MCF 10A (cell line): ENCODE results near the gene CSNK2B. TPM values are rescaled to one million over a fixed set of nuclear protein-coding genes. Genes with fewer than 3 reads are reported as not detected.

ENCODE experiments used
- BruUV-seq: library from RNA; stranded (reverse); fragments of 400-500 nt; replicated peaks from 2 replicates; lab custom pipeline; 2021; lab: Mats Ljungman, UMichigan
- CTCF ChIA-PET: fragments of 300-600 bp; sonication (Branson Sonifier 250); formaldehyde crosslinking; extraction: SDS; loops from one replicate; lab custom pipeline; 2021; ENCODE audit warnings: antibody characterized with exemption, inconsistent platforms; lab: Yijun Ruan, JAX
- POLR2A ChIA-PET: fragments of 300-600, 350-650 bp; sonication (Branson Sonifier 250); formaldehyde crosslinking; extraction: SDS; loops from one replicate; lab custom pipeline; 2020; ENCODE audit warnings: antibody characterized with exemption, inconsistent platforms; lab: Yijun Ruan, JAX
- DNase-seq: peaks from one replicate; pipeline ENCODE4 v3.0.0-alpha.2; 2018; ENCODE audit not compliant: unreplicated experiment
- H3K27ac Mint-ChIP-seq: one replicate; pipeline ENCODE4 v1.8.0; 2022; ENCODE audit warnings: mild to moderate bottlenecking, low read depth, mixed read lengths; ENCODE audit not compliant: unreplicated experiment
- H3K27me3 Mint-ChIP-seq: one replicate; pipeline ENCODE4 v1.8.0; 2022; ENCODE audit warnings: mixed read lengths; ENCODE audit not compliant: insufficient read depth, unreplicated experiment
- H3K36me3 Mint-ChIP-seq: one replicate; pipeline ENCODE4 v1.8.0; 2022; ENCODE audit warnings: mild to moderate bottlenecking, moderate library complexity, mixed read lengths; ENCODE audit not compliant: insufficient read depth, unreplicated experiment
- H3K4me1 Mint-ChIP-seq: one replicate; pipeline ENCODE4 v1.8.0; 2022; ENCODE audit warnings: mixed read lengths; ENCODE audit not compliant: insufficient read depth, unreplicated experiment
- H3K4me3 Mint-ChIP-seq: one replicate; pipeline ENCODE4 v1.8.0; 2022; ENCODE audit warnings: mild to moderate bottlenecking, moderate library complexity, mixed read lengths; ENCODE audit not compliant: unreplicated experiment
- H3K9me3 Mint-ChIP-seq: one replicate; pipeline ENCODE4 v1.8.0; 2022; ENCODE audit warnings: mixed read lengths; ENCODE audit not compliant: unreplicated experiment
- intact Hi-C: fragments of 100-400 bp; cut with micrococcal nuclease; formaldehyde crosslinking; loops from 2 replicates; pipeline ENCODE4 v1.14.1; 2022
- total RNA-seq: library from RNA; stranded (reverse); gene quantifications from 2 replicates; pipeline ENCODE4 v1.2.3, GENCODE V29; 2022
- TF ChIP-seq, protein P1 (sequence below): fragments of 200-600 bp; IDR thresholded peaks from one replicate; pipeline ENCODE4 v1.8.0; 2022; ENCODE audit warnings: antibody characterized with exemption, mild to moderate bottlenecking; ENCODE audit not compliant: unreplicated experiment

The CSNK2B gene
- total RNA-seq, 1 experiment from 2014 or later = 209 TPM

GRCh38 chr6:31629014-31629413 lies 36.9 kb upstream of the CSNK2B start:
- H3K4me3 Mint-ChIP-seq = no peak overlapping the region
- no peaks in the 10 kb centered on the region for H3K27me3 Mint-ChIP-seq
- H3K4me1 Mint-ChIP-seq = no peaks in the 10 kb centered on the region
- peaks cover 100% of the 10 kb centered on the region for H3K36me3 Mint-ChIP-seq
- BruUV-seq = no TSS peak
- ChIA-PET POLR2A (interaction anchor here (0.5 to 1.0 kb wide), 2 partner anchors 23 to 107 kb away, joined by 3 to 4 read pairs; partner anchors contain the start of gene BAG6), CTCF (no interaction called here)
- intact Hi-C loops = no loop called here
- H3K9me3 Mint-ChIP-seq = no peaks in the 10 kb centered on the region
- TF ChIP-seq, protein P1, sequence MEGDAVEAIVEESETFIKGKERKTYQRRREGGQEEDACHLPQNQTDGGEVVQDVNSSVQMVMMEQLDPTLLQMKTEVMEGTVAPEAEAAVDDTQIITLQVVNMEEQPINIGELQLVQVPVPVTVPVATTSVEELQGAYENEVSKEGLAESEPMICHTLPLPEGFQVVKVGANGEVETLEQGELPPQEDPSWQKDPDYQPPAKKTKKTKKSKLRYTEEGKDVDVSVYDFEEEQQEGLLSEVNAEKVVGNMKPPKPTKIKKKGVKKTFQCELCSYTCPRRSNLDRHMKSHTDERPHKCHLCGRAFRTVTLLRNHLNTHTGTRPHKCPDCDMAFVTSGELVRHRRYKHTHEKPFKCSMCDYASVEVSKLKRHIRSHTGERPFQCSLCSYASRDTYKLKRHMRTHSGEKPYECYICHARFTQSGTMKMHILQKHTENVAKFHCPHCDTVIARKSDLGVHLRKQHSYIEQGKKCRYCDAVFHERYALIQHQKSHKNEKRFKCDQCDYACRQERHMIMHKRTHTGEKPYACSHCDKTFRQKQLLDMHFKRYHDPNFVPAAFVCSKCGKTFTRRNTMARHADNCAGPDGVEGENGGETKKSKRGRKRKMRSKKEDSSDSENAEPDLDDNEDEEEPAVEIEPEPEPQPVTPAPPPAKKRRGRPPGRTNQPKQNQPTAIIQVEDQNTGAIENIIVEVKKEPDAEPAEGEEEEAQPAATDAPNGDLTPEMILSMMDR = no peak
- no peak for DNase-seq
- H3K27ac Mint-ChIP-seq = no peak overlapping the region

- CTCF ChIA-PET = no interaction called here
- no TSS peak for BruUV-seq
- no peak overlapping the region for H3K27ac Mint-ChIP-seq
- no peak for DNase-seq
- no peaks in the 10 kb centered on the region for H3K9me3 Mint-ChIP-seq
- no peaks in the 10 kb centered on the region for H3K27me3 Mint-ChIP-seq
- H3K4me1 Mint-ChIP-seq = no peaks in the 10 kb centered on the region
- TF ChIP-seq, protein P1 = no peak
- peaks cover 100% of the 10 kb centered on the region for H3K36me3 Mint-ChIP-seq
- POLR2A ChIA-PET = no interaction called here
- intact Hi-C loops = no loop called here
- no peak overlapping the region for H3K4me3 Mint-ChIP-seq
Measured at GRCh38 chr6:31630177-31630934, 35.5 kb upstream of the CSNK2B start.

DNA sequence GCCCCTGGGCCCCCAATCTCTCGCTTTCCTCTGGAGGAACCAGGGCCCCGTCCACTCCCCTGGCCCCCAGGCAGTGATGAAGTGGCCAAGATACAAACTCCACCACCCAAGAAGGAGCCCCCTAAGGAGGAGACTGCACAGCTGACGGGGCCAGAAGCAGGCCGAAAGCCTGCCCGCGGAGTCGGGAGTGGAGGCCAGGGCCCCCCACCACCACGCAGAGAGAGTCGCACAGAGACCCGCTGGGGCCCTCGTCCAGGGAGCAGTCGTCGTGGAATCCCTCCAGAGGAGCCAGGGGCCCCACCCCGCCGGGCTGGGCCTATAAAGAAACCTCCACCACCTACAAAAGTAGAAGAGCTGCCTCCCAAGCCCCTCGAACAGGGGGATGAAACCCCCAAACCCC lies 34.7 kb upstream of the CSNK2B start:
- ChIA-PET POLR2A (no interaction called here), CTCF (interaction anchor here (0.8 kb wide), 1 partner anchor 467 kb away, joined by 4 read pairs; no protein-coding TSS in a partner anchor)
- no peaks in the 10 kb centered on the region for H3K27me3 Mint-ChIP-seq
- no peak overlapping the region for H3K4me3 Mint-ChIP-seq
- H3K27ac Mint-ChIP-seq = no peak overlapping the region
- DNase-seq = no peak
- no peaks in the 10 kb centered on the region for H3K9me3 Mint-ChIP-seq
- H3K36me3 Mint-ChIP-seq = peaks cover 100% of the 10 kb centered on the region
- intact Hi-C loops = no loop called here
- H3K4me1 Mint-ChIP-seq = no peaks in the 10 kb centered on the region
- TF ChIP-seq, protein P1 = no peak
- BruUV-seq = TSS peak; percentile 19

GRCh38 chr6:31631681-31632278 lies 34.1 kb upstream of the CSNK2B start:
- peak overlapping the region; percentile 12 for H3K27ac Mint-ChIP-seq
- no peaks in the 10 kb centered on the region for H3K4me1 Mint-ChIP-seq
- no peak overlapping the region for H3K4me3 Mint-ChIP-seq
- POLR2A ChIA-PET = no interaction called here
- TF ChIP-seq, protein P1 = no peak
- no peaks in the 10 kb centered on the region for H3K27me3 Mint-ChIP-seq
- no peaks in the 10 kb centered on the region for H3K9me3 Mint-ChIP-seq
- no TSS peak for BruUV-seq
- intact Hi-C loops = no loop called here
- CTCF ChIA-PET = interaction anchor here (0.8 kb wide), 1 partner anchor 466 kb away, joined by 4 read pairs; no protein-coding TSS in a partner anchor
- H3K36me3 Mint-ChIP-seq = peaks cover 100% of the 10 kb centered on the region
- no peak for DNase-seq
